Naive B cell (primary cell): ENCODE measurements around the gene SYN1. TPM values are rescaled to one million over a fixed set of nuclear protein-coding genes. Genes with fewer than 3 reads are reported as not detected.

ENCODE experiments used
- ATAC-seq, 2 donors: fragments of 150-1000 bp; cut with Tn5 transposase; 2 replicates each; pipeline ENCODE4 v1.10.0; 2021; ENCODE audit warnings: low read depth in 2 of 2, mild to moderate bottlenecking in 2 of 2, moderate library complexity in 2 of 2
- DNase-seq: peaks from one replicate; pipeline ENCODE4 v3.0.0; 2022
- H3K27ac Mint-ChIP-seq, 6 donors: one replicate each; pipeline ENCODE4 v1.8.0; 2020 to 2022; ENCODE audit warnings: mild to moderate bottlenecking in 6 of 6, mixed read lengths in 6 of 6, moderate library complexity in 5 of 6, inconsistent platforms in 2 of 6
- H3K27me3 Mint-ChIP-seq, 3 donors: one replicate each; pipeline ENCODE4 v1.8.0; 2021 to 2022; ENCODE audit warnings: mixed read lengths in 3 of 3, mild to moderate bottlenecking in 1 of 3
- H3K36me3 Mint-ChIP-seq, 2 donors: one replicate each; pipeline ENCODE4 v1.8.0; 2020 to 2022; ENCODE audit warnings: mixed read lengths in 2 of 2, inconsistent platforms in 1 of 2, mild to moderate bottlenecking in 1 of 2
- H3K4me1 Mint-ChIP-seq, 3 donors: one replicate each; pipeline ENCODE4 v1.8.0; 2020 to 2022; ENCODE audit warnings: mixed read lengths in 3 of 3, inconsistent platforms in 1 of 3, mild to moderate bottlenecking in 1 of 3, moderate library complexity in 1 of 3
- H3K4me3 Mint-ChIP-seq, 8 donors: one replicate each; pipeline ENCODE4 v1.8.0; 2020 to 2022; ENCODE audit warnings: mild to moderate bottlenecking in 8 of 8, mixed read lengths in 8 of 8, moderate library complexity in 8 of 8, inconsistent platforms in 2 of 8
- H3K9me3 Mint-ChIP-seq, 7 donors: one replicate each; pipeline ENCODE4 v1.8.0; 2020 to 2022; ENCODE audit warnings: mixed read lengths in 7 of 7, mild to moderate bottlenecking in 5 of 7, inconsistent platforms in 2 of 7, moderate library complexity in 1 of 7
- polyA plus RNA-seq, 6 donors: library from polyadenylated mRNA; unstranded; fragments of 300-500 nt; fragmentation: Illumina TruSeq; gene quantifications; one replicate each; pipeline ENCODE4 v1.2.3, GENCODE V29; 2021; ENCODE audit warnings: low read depth in 6 of 6

The SYN1 gene
- polyA plus RNA-seq, 6 donors from 2014 or later = not detected

DNA sequence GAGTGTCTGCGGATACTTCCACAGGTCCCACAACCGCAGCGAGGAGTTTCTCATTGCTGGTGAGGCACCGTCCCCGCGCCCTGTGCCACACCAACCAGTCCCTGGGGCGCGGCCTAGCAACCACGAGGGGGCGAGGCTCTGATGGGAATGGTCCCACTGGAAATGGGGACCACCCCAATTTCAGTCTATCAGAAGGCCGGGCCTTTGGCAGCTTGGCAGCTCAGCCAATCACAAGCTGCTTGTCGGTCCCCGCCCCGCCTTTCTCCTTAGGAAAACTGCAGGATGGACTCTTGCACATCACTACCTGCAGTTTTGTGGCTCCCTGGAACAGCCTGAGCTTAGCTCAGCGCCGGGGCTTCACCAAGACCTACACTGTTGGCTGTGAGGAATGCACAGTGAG lies 34.4 kb downstream of the SYN1 start:
- DNase-seq (no peak), ATAC-seq (no peak)
- Mint-ChIP-seq H3K27me3 (no peaks in the 10 kb centered on the region), H3K9me3 (peaks cover 0 to 3% (median 0%) of the 10 kb centered on the region in 7 donors), H3K27ac (no peak overlapping the region), H3K4me1 (peaks cover 10 to 13% (median 13%) of the 10 kb centered on the region in 3 donors), H3K36me3 (no peaks in the 10 kb centered on the region), H3K4me3 (no peak overlapping the region)

DNA sequence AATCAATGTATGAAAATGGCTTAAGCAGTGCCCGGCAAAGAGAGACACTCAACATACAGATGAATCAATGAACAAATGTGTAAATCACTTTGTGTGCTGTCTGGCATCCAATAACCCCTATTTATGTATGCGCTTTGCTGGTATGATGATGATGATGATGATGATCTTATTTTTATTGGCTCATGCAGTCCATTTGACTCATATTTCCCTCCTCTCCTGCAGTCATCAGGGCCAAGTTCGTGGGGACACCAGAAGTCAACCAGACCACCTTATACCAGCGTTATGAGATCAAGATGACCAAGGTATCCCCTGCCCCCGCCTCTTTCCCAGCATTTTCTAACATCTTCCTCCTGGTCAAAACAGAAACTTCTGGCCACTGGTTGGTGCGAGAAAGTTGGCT lies 34.9 kb downstream of the SYN1 start:
- no peaks in the 10 kb centered on the region for H3K36me3 Mint-ChIP-seq
- no peak for ATAC-seq
- peaks cover 0 to 3% (median 0%) of the 10 kb centered on the region in 7 donors for H3K9me3 Mint-ChIP-seq
- H3K4me3 Mint-ChIP-seq = no peak overlapping the region
- no peak for DNase-seq
- H3K27me3 Mint-ChIP-seq = peaks cover 0 to 2% (median 2%) of the 10 kb centered on the region in 3 donors
- peaks cover 10 to 13% (median 13%) of the 10 kb centered on the region in 3 donors for H3K4me1 Mint-ChIP-seq
- H3K27ac Mint-ChIP-seq = peak overlapping the region in 1 of 6 donors; percentile 4

DNA sequence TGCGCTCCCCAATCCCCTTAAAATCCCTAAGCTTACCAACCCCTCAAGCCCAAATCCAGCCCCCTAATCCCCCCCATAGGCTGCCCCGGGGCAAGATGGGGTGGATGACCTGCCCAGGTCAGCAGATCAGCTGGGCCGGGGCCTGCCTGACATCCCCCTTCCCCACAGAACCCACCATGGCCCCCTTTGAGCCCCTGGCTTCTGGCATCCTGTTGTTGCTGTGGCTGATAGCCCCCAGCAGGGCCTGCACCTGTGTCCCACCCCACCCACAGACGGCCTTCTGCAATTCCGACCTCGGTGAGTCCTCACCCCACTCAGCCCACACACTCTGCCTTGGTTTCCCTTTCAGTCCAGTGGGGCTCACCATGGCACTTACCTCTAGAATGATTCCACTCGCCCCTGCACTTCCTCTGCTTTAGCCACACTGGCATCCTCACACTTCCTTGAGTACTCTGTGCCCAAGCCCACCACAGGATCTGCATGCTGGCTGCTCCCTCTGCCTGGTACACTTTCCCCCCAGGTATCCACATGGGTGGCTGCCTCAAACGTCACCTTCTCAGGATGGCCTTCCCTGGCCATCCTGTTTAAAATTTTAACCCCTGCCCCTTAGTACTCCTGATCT lies 36.3 kb downstream of the SYN1 start:
- Mint-ChIP-seq H3K27me3 (peaks cover under 1 to 9% (median 8%) of the 10 kb centered on the region in 3 donors), H3K4me3 (peak overlapping the region in 1 of 8 donors; percentile 9), H3K27ac (peak overlapping the region in 1 of 6 donors; percentile 17), H3K4me1 (peaks cover 10 to 13% (median 13%) of the 10 kb centered on the region in 3 donors), H3K9me3 (peaks cover 0 to 3% (median 0%) of the 10 kb centered on the region in 7 donors), H3K36me3 (no peaks in the 10 kb centered on the region)
- no peak for DNase-seq
- ATAC-seq = no peak

GRCh38 chrX:47581731-47582647 lies 37.7 kb downstream of the SYN1 start, which contains the start of gene TIMP1:
Gene TIMP1, plus strand, starts transcription at chrX:47582436. Its CDS starts 980 bp downstream, at chrX:47583416.
- Mint-ChIP-seq H3K4me3 (peak within 1 kb of the TSS; percentile 29 to 74 (median 52)), H3K36me3 (no peaks in the 10 kb centered on the region), H3K27me3 (peaks cover 5 to 23% (median 20%) of the 10 kb centered on the region in 3 donors), H3K9me3 (peaks cover 0 to 3% (median 0%) of the 10 kb centered on the region in 7 donors), H3K4me1 (peaks cover 10 to 13% (median 13%) of the 10 kb centered on the region in 3 donors), H3K27ac (peak within 1 kb of the TSS in 1 of 6 donors; percentile 23)
- DNase-seq (peak; percentile 27), ATAC-seq (peak; percentile 82 to 87)

DNA sequence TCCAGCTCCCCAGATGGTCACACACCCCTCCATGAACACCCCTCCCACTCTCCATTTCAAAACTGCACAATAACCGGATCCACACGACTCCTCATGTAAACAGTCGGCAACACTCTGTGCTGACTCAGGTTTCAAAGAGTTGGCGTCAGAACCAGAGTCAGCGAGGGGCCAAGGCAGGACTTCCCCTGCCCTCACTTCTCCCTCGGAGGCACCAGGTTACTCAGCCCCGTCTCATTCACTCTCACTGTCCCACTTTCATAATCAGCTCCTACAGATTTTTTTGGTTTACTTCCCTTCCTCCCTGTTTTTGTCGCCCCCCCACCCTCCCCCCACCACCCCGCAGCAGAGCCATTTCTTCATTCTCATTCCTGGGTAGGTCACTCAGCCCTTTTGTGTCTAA lies 40.1 kb downstream of the SYN1 start:
- Mint-ChIP-seq H3K36me3 (no peaks in the 10 kb centered on the region), H3K27me3 (peaks cover 7 to 34% (median 33%) of the 10 kb centered on the region in 3 donors), H3K4me1 (peaks cover 10 to 13% (median 10%) of the 10 kb centered on the region in 3 donors), H3K4me3 (no peak overlapping the region), H3K27ac (no peak overlapping the region), H3K9me3 (peaks cover 0 to 3% (median 0%) of the 10 kb centered on the region in 7 donors)
- DNase-seq (no peak), ATAC-seq (no peak)

GRCh38 chrX:47578692-47579091 lies 41.0 kb downstream of the SYN1 start:
- H3K4me1 Mint-ChIP-seq = peaks cover 11 to 13% (median 11%) of the 10 kb centered on the region in 3 donors
- DNase-seq (no peak), ATAC-seq (no peak)
- no peak overlapping the region for H3K4me3 Mint-ChIP-seq
- peaks cover 0 to 1% (median 0%) of the 10 kb centered on the region in 7 donors for H3K9me3 Mint-ChIP-seq
- H3K27me3 Mint-ChIP-seq = peaks cover 7 to 35% (median 35%) of the 10 kb centered on the region in 3 donors
- peaks cover 0 to under 1% of the 10 kb centered on the region in 2 donors for H3K36me3 Mint-ChIP-seq
- no peak overlapping the region for H3K27ac Mint-ChIP-seq

- peaks cover 0 to 8% of the 10 kb centered on the region in 2 donors for H3K36me3 Mint-ChIP-seq
- ATAC-seq (no peak), DNase-seq (no peak)
- peaks cover 0 to 4% (median 0%) of the 10 kb centered on the region in 7 donors for H3K9me3 Mint-ChIP-seq
- peaks cover 16 to 18% (median 17%) of the 10 kb centered on the region in 3 donors for H3K4me1 Mint-ChIP-seq
- peaks cover 7 to 43% (median 43%) of the 10 kb centered on the region in 3 donors for H3K27me3 Mint-ChIP-seq
- no peak overlapping the region for H3K4me3 Mint-ChIP-seq
- no peak overlapping the region for H3K27ac Mint-ChIP-seq
These were observed 41.8 kb downstream of the SYN1 start for GRCh38 chrX:47577901-47578300.

DNA sequence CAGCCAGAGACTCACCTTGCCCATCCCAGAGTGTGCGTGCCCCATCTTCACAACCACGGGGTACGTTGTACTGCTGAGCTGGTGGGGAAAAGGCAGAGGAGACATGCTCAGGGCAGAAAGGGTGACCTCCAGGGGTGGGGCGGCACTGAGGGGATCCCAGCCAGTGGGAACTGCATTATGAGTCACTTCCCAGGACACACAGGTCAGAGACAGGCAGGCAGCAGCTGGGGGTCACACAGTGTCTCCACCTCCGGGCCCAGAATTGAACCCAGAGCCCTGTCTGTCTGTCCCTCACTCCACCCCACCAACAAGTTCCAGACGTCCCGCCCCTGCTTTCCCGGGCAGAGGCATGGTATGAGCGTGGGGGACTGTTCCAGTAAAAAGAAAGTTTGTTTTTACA lies 42.2 kb downstream of the SYN1 start:
- ATAC-seq = no peak
- no peak overlapping the region for H3K4me3 Mint-ChIP-seq
- peaks cover 16 to 22% (median 17%) of the 10 kb centered on the region in 3 donors for H3K4me1 Mint-ChIP-seq
- H3K27ac Mint-ChIP-seq = no peak overlapping the region
- DNase-seq = no peak
- peaks cover 7 to 48% (median 48%) of the 10 kb centered on the region in 3 donors for H3K27me3 Mint-ChIP-seq
- H3K36me3 Mint-ChIP-seq = peaks cover 0 to 9% of the 10 kb centered on the region in 2 donors
- peaks cover 0 to 4% (median 0%) of the 10 kb centered on the region in 7 donors for H3K9me3 Mint-ChIP-seq

DNA sequence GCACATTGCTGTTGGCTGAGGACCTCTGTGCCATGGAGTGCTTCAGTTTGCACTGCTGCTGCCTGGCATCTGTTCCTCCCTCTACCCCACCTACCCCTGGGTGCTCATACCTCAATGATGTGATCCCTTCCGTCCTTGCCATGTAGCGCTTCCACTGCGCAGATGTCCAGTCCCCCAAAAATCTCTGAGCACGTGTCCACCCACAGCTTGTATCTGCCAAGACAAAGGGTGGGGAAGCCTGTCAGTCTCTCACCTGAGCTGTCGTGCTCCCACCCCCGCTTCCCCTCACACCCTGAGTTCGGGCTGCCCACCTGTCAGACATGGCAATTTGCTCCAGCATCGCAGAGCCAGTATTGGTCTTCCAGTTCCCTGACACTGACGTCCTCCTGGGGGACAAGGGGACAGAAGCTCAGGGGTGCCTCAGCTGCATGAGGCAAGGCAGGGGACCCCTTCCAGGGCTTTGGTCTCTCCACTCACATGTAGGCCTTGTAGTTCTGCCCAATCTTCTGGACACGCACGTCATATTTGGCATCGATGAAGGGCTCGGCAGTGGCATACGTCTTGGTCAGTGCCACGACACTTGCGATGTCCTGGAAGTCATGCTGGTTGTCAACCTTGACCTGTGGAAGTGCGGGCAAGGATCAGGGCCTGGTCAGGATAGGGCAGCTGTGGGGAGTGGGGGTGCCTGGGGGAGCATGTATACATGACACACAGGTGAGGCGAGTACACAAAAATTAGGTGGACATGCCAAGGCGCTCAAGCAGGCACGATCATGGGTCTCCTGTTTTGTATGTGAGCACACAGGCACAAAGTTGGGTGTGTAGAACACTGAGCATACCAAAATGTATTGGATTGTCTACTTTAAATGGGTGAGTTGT lies 43.4 kb downstream of the SYN1 start:
- DNase-seq (no peak), ATAC-seq (no peak)
- Mint-ChIP-seq H3K27ac (no peak overlapping the region), H3K4me3 (no peak overlapping the region), H3K36me3 (peaks cover 5 to 21% of the 10 kb centered on the region in 2 donors), H3K27me3 (peaks cover 7 to 56% (median 56%) of the 10 kb centered on the region in 3 donors), H3K4me1 (peaks cover 10 to 20% (median 12%) of the 10 kb centered on the region in 3 donors), H3K9me3 (peaks cover 0 to 4% (median 3%) of the 10 kb centered on the region in 7 donors)

DNA sequence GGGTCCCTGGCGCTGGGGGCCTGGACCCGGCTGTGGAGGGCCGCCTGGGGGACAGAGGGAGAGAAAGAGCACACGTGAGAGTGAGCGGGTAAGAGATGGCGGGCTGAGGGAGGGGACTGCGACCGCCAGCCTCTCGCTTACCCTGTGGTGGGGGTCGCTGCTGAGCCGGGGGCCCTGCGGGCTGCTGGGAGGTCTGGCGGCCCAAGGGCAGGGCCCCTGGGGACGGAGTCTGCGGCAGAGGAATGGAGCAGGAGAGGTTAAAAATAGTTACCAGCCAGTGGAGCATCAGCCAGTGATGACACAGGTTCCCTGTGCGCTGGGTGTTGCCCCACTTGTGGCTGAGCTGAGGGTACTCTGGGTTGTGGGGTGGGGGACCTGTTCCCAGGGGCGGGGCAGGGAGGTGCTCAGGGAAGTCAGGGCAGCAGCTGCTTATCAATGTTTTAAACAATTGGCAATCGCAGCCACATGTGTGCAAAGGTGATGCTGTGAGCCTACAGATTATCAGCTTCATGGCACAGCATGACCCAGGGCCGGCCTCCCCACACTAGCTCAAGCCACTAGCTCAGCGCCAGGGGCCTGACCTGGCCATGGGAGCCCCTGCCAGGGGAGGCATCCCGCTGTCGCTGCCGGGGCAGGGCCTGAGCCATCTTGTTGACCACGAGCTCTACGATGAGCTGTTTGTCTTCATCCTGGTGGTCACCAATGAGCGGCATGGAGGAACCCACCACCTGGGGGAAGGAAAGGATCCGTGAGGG lies 44.9 kb downstream of the SYN1 start:
- ATAC-seq (no peak), DNase-seq (no peak)
- no peak overlapping the region for H3K27ac Mint-ChIP-seq
- peaks cover 18 to 36% of the 10 kb centered on the region in 2 donors for H3K36me3 Mint-ChIP-seq
- peaks cover 0 to 6% (median 3%) of the 10 kb centered on the region in 7 donors for H3K9me3 Mint-ChIP-seq
- peaks cover 10 to 20% (median 12%) of the 10 kb centered on the region in 3 donors for H3K4me1 Mint-ChIP-seq
- H3K27me3 Mint-ChIP-seq = peaks cover 7 to 54% (median 54%) of the 10 kb centered on the region in 3 donors
- peak overlapping the region in 3 of 8 donors; percentile 9 to 29 (median 10) for H3K4me3 Mint-ChIP-seq

DNA sequence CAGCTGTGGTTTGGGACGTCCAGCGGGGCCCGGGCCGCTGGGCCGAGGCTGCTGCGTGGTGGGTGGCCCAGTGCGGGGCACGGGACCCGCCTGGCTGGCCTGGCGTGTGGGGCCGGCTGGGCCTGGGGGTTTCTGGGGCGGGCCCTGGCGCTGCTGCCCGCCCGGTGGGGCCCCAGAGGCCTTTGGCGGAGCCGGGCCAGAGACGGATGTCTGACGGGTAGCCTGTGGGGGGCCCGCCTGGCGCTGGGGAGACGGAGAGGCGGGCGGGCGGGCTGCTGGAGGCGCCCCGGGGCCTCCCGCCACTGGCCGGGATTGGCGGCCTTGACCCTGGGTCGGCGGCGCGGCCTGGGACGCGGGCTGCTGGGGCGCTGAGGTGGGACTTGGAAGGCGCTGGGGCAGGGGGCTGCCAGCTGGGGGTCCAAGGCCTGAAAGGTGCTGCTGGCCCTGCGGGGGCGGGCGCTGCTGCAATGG lies 45.5 kb downstream of the SYN1 start:
- no peak overlapping the region for H3K4me3 Mint-ChIP-seq
- peaks cover 20 to 41% of the 10 kb centered on the region in 2 donors for H3K36me3 Mint-ChIP-seq
- H3K4me1 Mint-ChIP-seq = peaks cover 10 to 23% (median 12%) of the 10 kb centered on the region in 3 donors
- ATAC-seq (no peak), DNase-seq (no peak)
- H3K27me3 Mint-ChIP-seq = peaks cover 7 to 48% (median 48%) of the 10 kb centered on the region in 3 donors
- H3K27ac Mint-ChIP-seq = no peak overlapping the region
- peaks cover 0 to 6% (median 3%) of the 10 kb centered on the region in 7 donors for H3K9me3 Mint-ChIP-seq
